ENCODE data around the gene GTF3C5. TPM values are rescaled to one million over a fixed set of nuclear protein-coding genes. Genes with fewer than 3 reads are reported as not detected.

GTF3C5 gene
- polyA plus RNA-seq, 1 experiment: 47.7 TPM

GRCh38 chr9:133044661-133045060 lies 13.9 kb downstream of the GTF3C5 start:
- POLR2A ChIA-PET: no interaction called here

GRCh38 chr9:133045132-133045531 lies 14.3 kb downstream of the GTF3C5 start:
- ChIA-PET CTCF (interaction anchor here (1.4 to 7.5 kb wide), 2 partner anchors 101 to 102 kb away, joined by 6 to 92 read pairs; no protein-coding TSS in a partner anchor), POLR2A (no interaction called here)
- Histone ChIP-seq H3K36me3 (ENCODE audit: control insufficient read depth, insufficient read depth, low read length) (peaks cover 35% of the 10 kb centered on the region), H3K27me3 (ENCODE audit: control insufficient read depth, insufficient read depth, low read length) (no peaks in the 10 kb centered on the region), H3K4me3 (ENCODE audit: low read depth, low read length) (no peak overlapping the region)
- TF ChIP-seq CTCF (IDR thresholded peaks at IDR 0.05; ENCODE audit: insufficient read depth, low read depth, low read length): no peak
- no peak for DNase-seq (ENCODE audit: low read depth)

More at GRCh38 chr9:133044661-133045060, 13.9 kb downstream of the GTF3C5 start:
- no peak for TF ChIP-seq CTCF (IDR thresholded peaks at IDR 0.05; ENCODE audit: insufficient read depth, low read depth, low read length)
- Histone ChIP-seq H3K36me3 (ENCODE audit: control insufficient read depth, insufficient read depth, low read length) (peaks cover 35% of the 10 kb centered on the region), H3K4me3 (ENCODE audit: low read depth, low read length) (no peak overlapping the region), H3K27me3 (ENCODE audit: control insufficient read depth, insufficient read depth, low read length) (no peaks in the 10 kb centered on the region)
- DNase-seq (ENCODE audit: low read depth): no peak
- CTCF ChIA-PET: interaction anchor here (1.5 to 7.5 kb wide), 2 partner anchors 57 to 102 kb away, joined by 3 to 92 read pairs; no protein-coding TSS in a partner anchor

- ChIA-PET CTCF (interaction anchor here (1.1 to 1.4 kb wide), 2 partner anchors 24 to 101 kb away, joined by 3 to 6 read pairs; no protein-coding TSS in a partner anchor), POLR2A (no interaction called here)
- Histone ChIP-seq H3K27me3 (ENCODE audit: control insufficient read depth, insufficient read depth, low read length) (no peaks in the 10 kb centered on the region), H3K36me3 (ENCODE audit: control insufficient read depth, insufficient read depth, low read length) (peaks cover 45% of the 10 kb centered on the region), H3K4me3 (ENCODE audit: low read depth, low read length) (no peak overlapping the region)
- no peak for DNase-seq (ENCODE audit: low read depth)
- no peak for TF ChIP-seq CTCF (IDR thresholded peaks at IDR 0.05; ENCODE audit: insufficient read depth, low read depth, low read length)
Observed at GRCh38 chr9:133046196-133046899, 15.6 kb downstream of the GTF3C5 start.

- POLR2A ChIA-PET: no interaction called here
- no peak for DNase-seq (ENCODE audit: low read depth)
- no peak for TF ChIP-seq CTCF (IDR thresholded peaks at IDR 0.05; ENCODE audit: insufficient read depth, low read depth, low read length)
- Histone ChIP-seq H3K27me3 (ENCODE audit: control insufficient read depth, insufficient read depth, low read length) (no peaks in the 10 kb centered on the region), H3K36me3 (ENCODE audit: control insufficient read depth, insufficient read depth, low read length) (peaks cover 49% of the 10 kb centered on the region), H3K4me3 (ENCODE audit: low read depth, low read length) (no peak overlapping the region)
- CTCF ChIA-PET: interaction anchor here (1.4 kb wide), 1 partner anchor 100 kb away, joined by 6 read pairs; no protein-coding TSS in a partner anchor
Observed at GRCh38 chr9:133046900-133047295, 16.1 kb downstream of the GTF3C5 start.

- no peak for DNase-seq (ENCODE audit: low read depth)
- no peaks in the 10 kb centered on the region for H3K27me3 ChIP-seq (ENCODE audit: control insufficient read depth, insufficient read depth, low read length)
- CTCF ChIA-PET: interaction anchor here (0.6 to 2.5 kb wide), 21 partner anchors 9 to 138 kb away, joined by 3 to 22 read pairs (median 4); partner anchors contain the start of gene GTF3C5
- peaks cover 41% of the 10 kb centered on the region for H3K36me3 ChIP-seq (ENCODE audit: control insufficient read depth, insufficient read depth, low read length)
- peak; percentile 54 for TF ChIP-seq CTCF (IDR thresholded peaks at IDR 0.05; ENCODE audit: insufficient read depth, low read depth, low read length)
- H3K4me3 ChIP-seq (ENCODE audit: low read depth, low read length): no peak overlapping the region
- POLR2A ChIA-PET: interaction anchor here (0.8 kb wide), 1 partner anchor 18 kb away, joined by 4 read pairs; the partner anchor contains the start of gene GTF3C5
Observed at GRCh38 chr9:133048595-133048994, 17.8 kb downstream of the GTF3C5 start.

Measured in BJ (cell line).